Measurements from ENCODE around the gene MITF. TPM values are rescaled to one million over a fixed set of nuclear protein-coding genes. Genes with fewer than 3 reads are reported as not detected.

MITF gene
- total RNA-seq, 2 experiments from 2014 or later, result not detected

GRCh38 chr3:69819282-69819681 lies 80.0 kb downstream of the MITF start:
- BruUV-seq (replicated peaks), result no TSS peak

GRCh38 chr3:69821133-69821532 lies 81.9 kb downstream of the MITF start:
- no peaks in the 10 kb centered on the region for H3K79me2 ChIP-seq (ENCODE audit: insufficient read depth, low read depth, low read length)
- DNase-seq (ENCODE audit: low spot score), result no peak
- ChIA-PET POLR2A (no interaction called here), CTCF (ENCODE audit: unreplicated experiment) (no interaction called here)
- H3K9me3 ChIP-seq (ENCODE audit: low read length), result no peaks in the 10 kb centered on the region
- H4K20me1 ChIP-seq (ENCODE audit: insufficient read depth, low read length), result no peaks in the 10 kb centered on the region
- TF ChIP-seq EZH2phosphoT487 (IDR thresholded peaks at IDR 0.05; ENCODE audit: borderline replicate concordance, low read depth, low read length), result no peak
- TF ChIP-seq CTCF (conservative IDR thresholded peaks at IDR 0.05; ENCODE audit: low read length), result no peak
- no peak overlapping the region for H3K4me2 ChIP-seq (ENCODE audit: low read length)
- no peaks in the 10 kb centered on the region for H3K4me1 ChIP-seq (ENCODE audit: insufficient read depth, low read length, poor library complexity, severe bottlenecking)
- no peak overlapping the region for H3K27ac ChIP-seq (ENCODE audit: low read depth, low read length, poor library complexity, severe bottlenecking)
- H3K36me3 ChIP-seq (ENCODE audit: insufficient read depth, low read length), result no peaks in the 10 kb centered on the region
- H3K4me3 ChIP-seq (ENCODE audit: low read depth, low read length, poor library complexity, severe bottlenecking), result no peak overlapping the region
- intact Hi-C loops (cut with micrococcal nuclease; ENCODE audit: unreplicated experiment), result no loop called here
- no peak overlapping the region for H2AFZ ChIP-seq (ENCODE audit: low read length)
- H3K9me2 ChIP-seq (ENCODE audit: insufficient read depth, low read length), result no peaks in the 10 kb centered on the region
- BruUV-seq (replicated peaks), result no TSS peak

More at GRCh38 chr3:69819282-69819681, 80.0 kb downstream of the MITF start:
- ChIA-PET POLR2A (no interaction called here), CTCF (ENCODE audit: unreplicated experiment) (no interaction called here)
- Histone ChIP-seq H3K4me2 (ENCODE audit: low read length) (no peak overlapping the region), H4K20me1 (ENCODE audit: insufficient read depth, low read length) (no peaks in the 10 kb centered on the region), H3K9me2 (ENCODE audit: insufficient read depth, low read length) (no peaks in the 10 kb centered on the region), H3K79me2 (ENCODE audit: insufficient read depth, low read depth, low read length) (no peaks in the 10 kb centered on the region), H3K4me1 (ENCODE audit: insufficient read depth, low read length, poor library complexity, severe bottlenecking) (no peaks in the 10 kb centered on the region), H3K4me3 (ENCODE audit: low read depth, low read length, poor library complexity, severe bottlenecking) (no peak overlapping the region), H3K36me3 (ENCODE audit: insufficient read depth, low read length) (no peaks in the 10 kb centered on the region), H3K27ac (ENCODE audit: low read depth, low read length, poor library complexity, severe bottlenecking) (no peak overlapping the region), H2AFZ (ENCODE audit: low read length) (no peak overlapping the region), H3K9me3 (ENCODE audit: low read length) (no peaks in the 10 kb centered on the region)
- TF ChIP-seq EZH2phosphoT487 (IDR thresholded peaks at IDR 0.05; ENCODE audit: borderline replicate concordance, low read depth, low read length) (no peak), CTCF (conservative IDR thresholded peaks at IDR 0.05; ENCODE audit: low read length) (no peak)
- intact Hi-C loops (cut with micrococcal nuclease; ENCODE audit: unreplicated experiment), result no loop called here
- no peak for DNase-seq (ENCODE audit: low spot score)

- intact Hi-C loops (cut with micrococcal nuclease; ENCODE audit: unreplicated experiment), result no loop called here
- no peak overlapping the region for H3K27ac ChIP-seq (ENCODE audit: low read depth, low read length, poor library complexity, severe bottlenecking)
- ChIA-PET POLR2A (no interaction called here), CTCF (ENCODE audit: unreplicated experiment) (no interaction called here)
- H4K20me1 ChIP-seq (ENCODE audit: insufficient read depth, low read length), result no peaks in the 10 kb centered on the region
- DNase-seq (ENCODE audit: low spot score), result no peak
- no TSS peak for BruUV-seq (replicated peaks)
- H3K4me1 ChIP-seq (ENCODE audit: insufficient read depth, low read length, poor library complexity, severe bottlenecking), result no peaks in the 10 kb centered on the region
- H3K36me3 ChIP-seq (ENCODE audit: insufficient read depth, low read length), result no peaks in the 10 kb centered on the region
- H3K4me2 ChIP-seq (ENCODE audit: low read length), result no peak overlapping the region
- H3K9me3 ChIP-seq (ENCODE audit: low read length), result no peaks in the 10 kb centered on the region
- no peak overlapping the region for H2AFZ ChIP-seq (ENCODE audit: low read length)
- TF ChIP-seq EZH2phosphoT487 (IDR thresholded peaks at IDR 0.05; ENCODE audit: borderline replicate concordance, low read depth, low read length) (no peak), CTCF (conservative IDR thresholded peaks at IDR 0.05; ENCODE audit: low read length) (no peak)
- no peak overlapping the region for H3K4me3 ChIP-seq (ENCODE audit: low read depth, low read length, poor library complexity, severe bottlenecking)
- no peaks in the 10 kb centered on the region for H3K9me2 ChIP-seq (ENCODE audit: insufficient read depth, low read length)
- H3K79me2 ChIP-seq (ENCODE audit: insufficient read depth, low read depth, low read length), result no peaks in the 10 kb centered on the region
Measured at GRCh38 chr3:69823743-69824142, 84.5 kb downstream of the MITF start.
